WTC11 (cell line): ENCODE results near the gene CCSER1.

Experiments
- CREB1 ChIP-seq: sonication (generic); formaldehyde crosslinking; IDR thresholded peaks from 2 replicates; pipeline ENCODE4 v1.8.0; 2023; ENCODE audit warnings: mild to moderate bottlenecking, missing genetic modification reagents
- CTCF ChIP-seq: fragments of 200-600 bp; IDR thresholded peaks from 2 replicates; pipeline ENCODE4 v1.8.0; 2022; ENCODE audit warnings: antibody characterized with exemption
- FOXP1 ChIP-seq: sonication (generic); formaldehyde crosslinking; IDR thresholded peaks from 2 replicates; pipeline ENCODE4 v1.8.0; 2022; ENCODE audit warnings: missing genetic modification reagents, mild to moderate bottlenecking, moderate library complexity, borderline replicate concordance
- TEAD4 ChIP-seq: sonication (generic); formaldehyde crosslinking; IDR thresholded peaks from 2 replicates; pipeline ENCODE4 v1.8.0; 2022; ENCODE audit warnings: mild to moderate bottlenecking, missing genetic modification reagents
- ZNF232 ChIP-seq: sonication (generic); formaldehyde crosslinking; IDR thresholded peaks from 2 replicates; pipeline ENCODE4 v1.8.0; 2022; ENCODE audit warnings: mild to moderate bottlenecking, missing genetic modification reagents
- ZNF671 ChIP-seq: fragments of 250-450 bp; sonication (Bioruptor Pico); IDR thresholded peaks from 2 replicates; pipeline ENCODE4 v1.8.0; 2021; ENCODE audit warnings: mild to moderate bottlenecking
- TF ChIP-seq, protein P1 (sequence below): sonication (generic); formaldehyde crosslinking; IDR thresholded peaks from 2 replicates; pipeline ENCODE4 v1.8.1; 2022; ENCODE audit warnings: missing genetic modification reagents, borderline replicate concordance
- TF ChIP-seq, protein P2 (sequence below): sonication (generic); formaldehyde crosslinking; IDR thresholded peaks from 2 replicates; pipeline ENCODE4 v1.8.1; 2023; ENCODE audit warnings: mild to moderate bottlenecking, missing genetic modification reagents, moderate library complexity

DNA sequence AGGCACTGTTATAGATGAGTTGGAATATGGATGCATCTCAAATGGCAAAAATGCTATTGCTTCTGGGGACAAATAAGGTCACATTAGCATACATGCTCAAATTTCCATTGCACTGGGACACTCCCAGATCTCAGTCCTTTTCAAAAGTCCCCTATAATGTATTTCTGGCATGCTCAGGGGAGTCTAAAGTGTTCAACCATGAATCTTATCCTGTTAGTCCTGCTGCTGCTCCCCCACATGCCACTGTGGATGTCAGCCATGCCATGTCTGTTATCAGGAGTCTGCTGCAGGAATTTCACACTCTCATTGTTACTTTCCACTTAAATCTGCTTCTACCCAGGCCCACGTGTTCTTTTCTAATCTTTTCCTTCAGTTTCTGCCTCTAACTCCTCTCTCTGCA is 1000.6 kb downstream of the CCSER1 start:
- TF ChIP-seq CTCF: no peak
- TF ChIP-seq TEAD4: no peak
- TF ChIP-seq, protein P1, sequence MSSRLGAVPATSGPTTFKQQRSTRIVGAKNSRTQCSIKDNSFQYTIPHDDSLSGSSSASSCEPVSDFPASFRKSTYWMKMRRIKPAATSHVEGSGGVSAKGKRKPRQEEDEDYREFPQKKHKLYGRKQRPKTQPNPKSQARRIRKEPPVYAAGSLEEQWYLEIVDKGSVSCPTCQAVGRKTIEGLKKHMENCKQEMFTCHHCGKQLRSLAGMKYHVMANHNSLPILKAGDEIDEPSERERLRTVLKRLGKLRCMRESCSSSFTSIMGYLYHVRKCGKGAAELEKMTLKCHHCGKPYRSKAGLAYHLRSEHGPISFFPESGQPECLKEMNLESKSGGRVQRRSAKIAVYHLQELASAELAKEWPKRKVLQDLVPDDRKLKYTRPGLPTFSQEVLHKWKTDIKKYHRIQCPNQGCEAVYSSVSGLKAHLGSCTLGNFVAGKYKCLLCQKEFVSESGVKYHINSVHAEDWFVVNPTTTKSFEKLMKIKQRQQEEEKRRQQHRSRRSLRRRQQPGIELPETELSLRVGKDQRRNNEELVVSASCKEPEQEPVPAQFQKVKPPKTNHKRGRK: no peak
- TF ChIP-seq, protein P2, sequence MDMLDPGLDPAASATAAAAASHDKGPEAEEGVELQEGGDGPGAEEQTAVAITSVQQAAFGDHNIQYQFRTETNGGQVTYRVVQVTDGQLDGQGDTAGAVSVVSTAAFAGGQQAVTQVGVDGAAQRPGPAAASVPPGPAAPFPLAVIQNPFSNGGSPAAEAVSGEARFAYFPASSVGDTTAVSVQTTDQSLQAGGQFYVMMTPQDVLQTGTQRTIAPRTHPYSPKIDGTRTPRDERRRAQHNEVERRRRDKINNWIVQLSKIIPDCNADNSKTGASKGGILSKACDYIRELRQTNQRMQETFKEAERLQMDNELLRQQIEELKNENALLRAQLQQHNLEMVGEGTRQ (CRISPR knock-in tag): no peak
- TF ChIP-seq ZNF671 (CRISPR knock-in tag): no peak
- TF ChIP-seq ZNF232 (CRISPR knock-in tag): no peak
- no peak for TF ChIP-seq FOXP1 (CRISPR knock-in tag)
- no peak for TF ChIP-seq CREB1 (CRISPR knock-in tag)
